ENCODE measurements around the gene GABRG3.

Gene GABRG3

GRCh38 chr15:26985050-26985449 is 14.1 kb downstream of the GABRG3 start:
- in situ Hi-C loops (cut with MboI; ENCODE audit: low sequenced_read_pairs): no loop called here

GRCh38 chr15:26996250-26996649 is 25.3 kb downstream of the GABRG3 start:
- in situ Hi-C loops (cut with MboI; ENCODE audit: low sequenced_read_pairs): no loop called here

DNA sequence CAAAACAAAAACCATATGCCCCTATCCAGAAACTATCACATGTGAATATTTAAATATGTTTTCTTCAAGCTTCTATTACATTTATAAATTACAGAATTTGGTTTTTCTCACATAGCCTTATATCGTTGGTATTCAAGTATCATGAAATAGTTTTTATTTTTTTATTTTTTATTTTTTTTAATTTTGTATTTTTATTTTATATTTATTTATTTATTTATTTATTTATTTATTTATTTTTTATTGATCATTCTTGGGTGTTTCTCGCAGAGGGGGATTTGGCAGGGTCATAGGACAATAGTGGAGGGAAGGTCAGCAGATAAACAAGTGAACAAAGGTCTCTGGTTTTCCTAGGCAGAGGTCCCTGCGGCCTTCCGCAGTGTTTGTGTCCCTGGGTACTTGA is 32.0 kb downstream of the GABRG3 start:
- in situ Hi-C loops (cut with MboI; ENCODE audit: low sequenced_read_pairs): loop anchor here (25.0 kb wide), 1 partner anchor 116 kb away; no protein-coding TSS in a partner anchor

DNA sequence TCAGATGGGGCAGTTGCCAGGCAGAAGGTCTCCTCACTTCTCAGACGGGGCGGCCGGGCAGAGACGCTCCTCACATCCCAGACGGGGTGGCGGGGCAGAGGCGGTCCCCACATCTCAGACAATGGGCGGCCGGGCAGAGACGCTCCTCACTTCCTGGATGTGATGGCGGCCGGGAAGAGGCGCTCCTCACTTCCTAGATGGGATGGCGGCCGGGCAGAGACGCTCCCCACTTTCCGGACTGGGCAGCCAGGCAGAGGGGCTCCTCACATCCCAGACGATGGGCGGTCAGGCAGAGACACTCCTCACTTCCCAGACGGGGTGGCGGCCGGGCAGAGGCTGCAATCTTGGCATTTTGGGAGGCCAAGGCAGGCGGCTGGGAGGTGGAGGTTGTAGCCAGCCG is 33.2 kb downstream of the GABRG3 start:
- in situ Hi-C loops (cut with MboI; ENCODE audit: low sequenced_read_pairs): loop anchor here (25.0 kb wide), 1 partner anchor 117 kb away; no protein-coding TSS in a partner anchor

DNA sequence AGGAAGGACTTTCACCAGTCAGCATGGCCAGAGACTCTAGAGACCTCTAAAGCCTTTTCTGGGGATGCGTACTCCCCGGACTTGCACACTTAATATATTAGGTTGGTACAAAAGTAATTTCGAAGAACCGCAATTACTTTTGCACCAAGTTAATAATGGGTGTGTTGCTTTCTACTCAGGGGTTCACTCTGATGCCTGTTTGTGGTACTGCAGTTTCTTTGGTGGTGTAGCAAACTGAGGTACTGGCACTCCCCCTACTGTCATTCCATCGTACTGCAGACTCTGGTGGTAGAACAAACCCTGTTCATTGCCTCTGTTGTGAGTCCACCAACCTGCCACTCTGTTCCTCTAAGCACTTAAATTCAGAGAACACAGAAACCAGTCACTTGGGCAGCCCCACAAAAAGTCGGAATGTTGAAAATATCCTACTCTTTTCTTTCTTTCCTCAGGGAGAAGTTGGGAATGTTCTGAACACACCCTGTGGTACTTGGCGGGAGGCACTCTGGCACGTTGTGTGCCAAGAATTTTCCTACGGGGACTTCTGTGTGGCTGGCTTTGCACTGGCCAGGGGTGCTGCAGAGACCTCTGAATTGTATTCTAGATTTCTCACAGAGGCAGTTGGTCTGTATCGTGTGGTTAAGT is 46.3 kb downstream of the GABRG3 start:
- in situ Hi-C loops (cut with MboI; ENCODE audit: low sequenced_read_pairs): loop anchor here (25.0 kb wide), 1 partner anchor 130 kb away; no protein-coding TSS in a partner anchor

DNA sequence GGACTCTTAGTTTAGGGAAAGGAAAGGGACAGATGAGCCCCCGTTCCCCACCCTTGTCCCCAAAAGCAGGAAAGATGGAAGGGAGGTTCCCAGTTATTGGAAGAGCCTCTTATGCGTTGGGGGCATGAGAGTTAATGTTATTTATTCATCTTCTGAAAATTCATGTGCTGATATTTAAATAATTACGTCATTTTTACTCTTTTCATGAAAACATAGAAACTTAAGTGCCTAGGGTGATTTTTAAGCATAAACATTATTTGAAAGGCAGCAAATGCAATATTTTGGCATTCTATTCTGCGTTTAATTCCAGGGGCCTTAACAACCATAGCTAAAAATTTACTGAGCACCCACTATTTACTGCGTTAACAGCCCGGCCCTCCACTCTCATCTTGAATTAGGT is 48.7 kb downstream of the GABRG3 start:
- in situ Hi-C loops (cut with MboI; ENCODE audit: low sequenced_read_pairs): loop anchor here (25.0 kb wide), 1 partner anchor 132 kb away; no protein-coding TSS in a partner anchor

GRCh38 chr15:27025481-27025966 is 54.5 kb downstream of the GABRG3 start:
- in situ Hi-C loops (cut with MboI; ENCODE audit: low sequenced_read_pairs): no loop called here

DNA sequence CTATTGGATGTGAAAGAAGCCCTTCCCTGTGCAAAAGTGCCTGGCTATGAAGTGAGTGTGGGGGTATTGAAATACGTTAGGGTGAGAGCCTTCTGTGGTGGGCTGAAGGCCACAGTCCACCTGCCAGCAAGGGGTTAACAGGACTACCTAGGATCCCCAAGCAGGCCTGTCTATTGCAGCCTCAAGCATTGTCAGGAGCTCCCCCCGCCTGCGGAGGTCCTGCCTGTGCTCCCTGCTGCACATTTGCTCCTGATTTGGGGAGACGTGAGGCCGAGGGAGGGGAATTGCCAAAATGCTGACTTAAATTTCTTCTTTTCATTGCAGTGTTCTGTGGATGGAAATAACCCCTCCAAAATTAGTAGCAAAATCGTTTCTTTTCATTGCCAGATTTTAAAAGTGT is 56.2 kb downstream of the GABRG3 start:
- in situ Hi-C loops (cut with MboI; ENCODE audit: low sequenced_read_pairs): no loop called here

GRCh38 chr15:27028858-27029477 is 58.0 kb downstream of the GABRG3 start:
- in situ Hi-C loops (cut with MboI; ENCODE audit: low sequenced_read_pairs): no loop called here

GRCh38 chr15:27036210-27036609 is 65.2 kb downstream of the GABRG3 start:
- in situ Hi-C loops (cut with MboI; ENCODE audit: low sequenced_read_pairs): no loop called here

DNA sequence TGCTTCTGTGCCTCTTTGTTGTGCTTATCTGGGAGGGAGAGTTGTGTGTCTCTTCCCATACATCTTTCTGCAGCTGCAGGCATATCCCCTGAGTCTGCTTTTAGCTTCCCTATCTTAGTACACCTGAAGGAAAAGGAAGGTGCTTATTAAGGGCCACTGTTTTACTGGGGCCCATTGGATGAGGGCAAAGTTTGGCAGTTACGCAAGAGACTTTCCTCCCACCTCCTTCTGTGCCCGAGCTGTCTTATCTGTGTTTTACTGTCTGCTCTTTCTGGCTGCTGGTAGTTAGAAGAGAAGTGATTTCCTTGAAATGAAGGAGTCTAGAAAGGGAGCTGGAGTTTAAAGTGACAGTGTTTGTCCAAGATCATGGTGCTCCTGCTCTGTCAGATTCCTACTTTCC is 66.5 kb downstream of the GABRG3 start:
- in situ Hi-C loops (cut with MboI; ENCODE audit: low sequenced_read_pairs): no loop called here

GRCh38 chr15:27039152-27039551 is 68.2 kb downstream of the GABRG3 start:
- in situ Hi-C loops (cut with MboI; ENCODE audit: low sequenced_read_pairs): no loop called here

- in situ Hi-C loops (cut with MboI; ENCODE audit: low sequenced_read_pairs): no loop called here
Measured at GRCh38 chr15:27042230-27042629, 71.2 kb downstream of the GABRG3 start.

DNA sequence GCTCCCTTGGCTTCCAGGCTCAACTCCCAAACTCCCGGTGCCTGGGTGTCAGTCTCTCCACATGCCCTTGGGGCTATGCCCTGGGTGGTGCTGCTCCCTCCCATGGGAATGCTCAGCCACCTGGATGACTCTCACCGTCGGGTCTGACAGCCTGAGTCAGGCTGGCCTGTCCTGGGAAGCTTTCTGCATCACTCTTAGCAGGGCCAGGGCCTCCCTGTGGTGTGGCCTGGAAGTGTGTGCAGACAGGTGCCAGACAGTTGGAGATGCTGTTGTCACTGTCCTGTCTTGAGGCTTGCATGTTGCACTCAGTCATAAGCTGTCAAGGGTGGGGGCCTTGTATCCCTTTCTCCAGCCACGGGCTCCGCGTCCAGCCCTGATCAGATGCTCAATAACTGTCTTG is 71.7 kb downstream of the GABRG3 start:
- in situ Hi-C loops (cut with MboI; ENCODE audit: low sequenced_read_pairs): no loop called here

GRCh38 chr15:27043770-27044169 is 72.8 kb downstream of the GABRG3 start:
- in situ Hi-C loops (cut with MboI; ENCODE audit: low sequenced_read_pairs): no loop called here

- in situ Hi-C loops (cut with MboI; ENCODE audit: low sequenced_read_pairs): no loop called here
Measured at GRCh38 chr15:27045796-27046195, 74.8 kb downstream of the GABRG3 start.

- in situ Hi-C loops (cut with MboI; ENCODE audit: low sequenced_read_pairs): no loop called here
Measured at GRCh38 chr15:27046880-27047279, 75.9 kb downstream of the GABRG3 start.

GRCh38 chr15:27050163-27050562 is 79.2 kb downstream of the GABRG3 start:
- in situ Hi-C loops (cut with MboI; ENCODE audit: low sequenced_read_pairs): no loop called here

- in situ Hi-C loops (cut with MboI; ENCODE audit: low sequenced_read_pairs): no loop called here
Measured at GRCh38 chr15:27054426-27054825, 83.4 kb downstream of the GABRG3 start.

- in situ Hi-C loops (cut with MboI; ENCODE audit: low sequenced_read_pairs): no loop called here
Measured at GRCh38 chr15:27057904-27058645, 87.1 kb downstream of the GABRG3 start.

GRCh38 chr15:27058939-27059338 is 88.0 kb downstream of the GABRG3 start:
- in situ Hi-C loops (cut with MboI; ENCODE audit: low sequenced_read_pairs): no loop called here

Measured in HL-60/S4 treated with retinoic acid at 250 ng/mL for 4 days and 3 days (cell line).